ENCODE measurements around the gene ZBTB16.

DNA sequence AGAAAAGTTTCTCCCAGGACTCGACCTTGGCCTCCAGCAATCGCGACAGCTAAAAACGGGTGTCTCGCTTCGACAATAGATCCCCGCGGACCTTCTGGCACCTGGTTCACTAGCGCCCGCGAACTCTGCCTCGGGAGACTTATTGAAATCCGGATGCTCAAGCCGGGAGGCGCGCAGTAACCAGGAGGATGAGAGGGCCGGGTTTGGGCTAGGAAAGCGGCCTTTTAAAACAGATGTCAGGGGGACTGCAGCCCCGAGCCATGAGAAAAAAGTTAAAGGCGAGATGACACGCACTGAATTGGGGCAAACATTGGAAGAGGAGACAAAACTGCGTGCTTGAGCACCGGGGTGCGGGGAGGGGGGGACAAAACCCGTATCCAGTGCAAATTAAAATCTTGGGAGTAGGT lies 637 bp upstream of the ZBTB16 start:
- TF ChIP-seq, protein P1, sequence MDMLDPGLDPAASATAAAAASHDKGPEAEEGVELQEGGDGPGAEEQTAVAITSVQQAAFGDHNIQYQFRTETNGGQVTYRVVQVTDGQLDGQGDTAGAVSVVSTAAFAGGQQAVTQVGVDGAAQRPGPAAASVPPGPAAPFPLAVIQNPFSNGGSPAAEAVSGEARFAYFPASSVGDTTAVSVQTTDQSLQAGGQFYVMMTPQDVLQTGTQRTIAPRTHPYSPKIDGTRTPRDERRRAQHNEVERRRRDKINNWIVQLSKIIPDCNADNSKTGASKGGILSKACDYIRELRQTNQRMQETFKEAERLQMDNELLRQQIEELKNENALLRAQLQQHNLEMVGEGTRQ (IDR thresholded peaks at IDR 0.05; ENCODE audit: low read depth, low read length): no peak
- TF ChIP-seq, protein P2, sequence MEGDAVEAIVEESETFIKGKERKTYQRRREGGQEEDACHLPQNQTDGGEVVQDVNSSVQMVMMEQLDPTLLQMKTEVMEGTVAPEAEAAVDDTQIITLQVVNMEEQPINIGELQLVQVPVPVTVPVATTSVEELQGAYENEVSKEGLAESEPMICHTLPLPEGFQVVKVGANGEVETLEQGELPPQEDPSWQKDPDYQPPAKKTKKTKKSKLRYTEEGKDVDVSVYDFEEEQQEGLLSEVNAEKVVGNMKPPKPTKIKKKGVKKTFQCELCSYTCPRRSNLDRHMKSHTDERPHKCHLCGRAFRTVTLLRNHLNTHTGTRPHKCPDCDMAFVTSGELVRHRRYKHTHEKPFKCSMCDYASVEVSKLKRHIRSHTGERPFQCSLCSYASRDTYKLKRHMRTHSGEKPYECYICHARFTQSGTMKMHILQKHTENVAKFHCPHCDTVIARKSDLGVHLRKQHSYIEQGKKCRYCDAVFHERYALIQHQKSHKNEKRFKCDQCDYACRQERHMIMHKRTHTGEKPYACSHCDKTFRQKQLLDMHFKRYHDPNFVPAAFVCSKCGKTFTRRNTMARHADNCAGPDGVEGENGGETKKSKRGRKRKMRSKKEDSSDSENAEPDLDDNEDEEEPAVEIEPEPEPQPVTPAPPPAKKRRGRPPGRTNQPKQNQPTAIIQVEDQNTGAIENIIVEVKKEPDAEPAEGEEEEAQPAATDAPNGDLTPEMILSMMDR (conservative IDR thresholded peaks at IDR 0.05; ENCODE audit: low read depth, low read length): no peak
- no peak for TF ChIP-seq POLR2A (IDR thresholded peaks at IDR 0.05; ENCODE audit: low read depth, low read length)
- TF ChIP-seq MXI1 (IDR thresholded peaks at IDR 0.05; ENCODE audit: borderline replicate concordance, low read depth, low read length): no peak
- no peak for TF ChIP-seq RAD21 (IDR thresholded peaks at IDR 0.05; ENCODE audit: low read length)
- no peak for TF ChIP-seq FOS (IDR thresholded peaks at IDR 0.05; ENCODE audit: low read depth, low read length)

Measured in IMR-90 (cell line).